Transverse colon (tissue), 3 donors: ENCODE measurements around the gene AFF1.

Experiments used
- CTCF ChIP-seq, 5 experiments: fragments of 200-600 bp in 3 of 5; fragments of 450-650 bp in 2 of 5; sonication (generic) in 3 of 5; IDR thresholded peaks; 1 replicate in 2 of 5; 2 replicates in 3 of 5; pipeline ENCODE4 v1.5.1; 2016 to 2017; ENCODE audit warnings: antibody characterized with exemption in 5 of 5, inconsistent platforms in 3 of 5, mild to moderate bottlenecking in 2 of 5, moderate library complexity in 1 of 5
- POLR2A ChIP-seq: fragments of 450-650 bp; IDR thresholded peaks from one replicate; pipeline ENCODE4 v1.6.1; 2016; ENCODE audit warnings: antibody characterized with exemption, mild to moderate bottlenecking, moderate library complexity

DNA sequence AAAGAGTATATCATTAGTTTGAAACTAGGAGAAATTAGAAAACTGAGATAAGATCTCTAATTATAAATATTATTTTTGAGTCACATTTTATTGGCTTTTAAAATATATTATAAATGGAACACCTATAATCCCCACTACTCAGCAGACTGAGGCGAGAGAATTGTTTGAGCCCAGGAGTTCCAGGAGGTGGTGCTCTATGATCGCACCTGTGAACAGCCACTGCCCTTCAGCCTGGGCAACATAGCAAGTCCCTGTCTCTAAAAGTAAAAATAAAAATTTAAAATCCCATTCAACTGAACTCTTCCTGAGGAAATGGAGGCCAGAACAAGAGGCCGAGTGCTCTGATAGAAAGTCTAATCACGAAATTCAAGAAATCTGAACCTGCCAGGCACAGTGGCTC lies 36.2 kb upstream of the AFF1 start:
- TF ChIP-seq CTCF (IDR thresholded peaks at IDR 0.05) = peak in 1 of 5 experiments; percentile 11
- no peak for TF ChIP-seq POLR2A
